Upper lobe of right lung (tissue), 1 donor: ENCODE data around the gene FARP1. TPM values are rescaled to one million over a fixed set of nuclear protein-coding genes. Genes with fewer than 3 reads are reported as not detected.
A peak's percentile ranks its signal among the peaks of the same experiment; 100 is the strongest.

ENCODE experiments used
- ATAC-seq: fragments of 200-7000 bp; cut with Tn5 transposase; one replicate; pipeline ENCODE4 v1.9.1; 2020; ENCODE audit warnings: mild to moderate bottlenecking, moderate library complexity
- DNase-seq: peaks from one replicate; pipeline ENCODE4 v3.0.0-alpha.2; 2020
- H3K27ac ChIP-seq: fragments of 200-600 bp; one replicate; pipeline ENCODE4 v1.8.0; 2022
- H3K27me3 ChIP-seq: fragments of 200-600 bp; one replicate; pipeline ENCODE4 v1.8.0; 2022; ENCODE audit warnings: mild to moderate bottlenecking
- H3K36me3 ChIP-seq: fragments of 200-600 bp; one replicate; pipeline ENCODE4 v1.8.0; 2022
- H3K4me1 ChIP-seq: fragments of 200-600 bp; one replicate; pipeline ENCODE4 v1.8.0; 2022
- H3K4me3 ChIP-seq: fragments of 200-600 bp; one replicate; pipeline ENCODE4 v1.8.0; 2022; ENCODE audit warnings: mild to moderate bottlenecking
- H3K9me3 ChIP-seq: fragments of 200-600 bp; one replicate; pipeline ENCODE4 v1.8.0; 2022
- intact Hi-C: fragments of 100-400 bp; cut with DNase I; formaldehyde crosslinking; loops from one replicate; pipeline ENCODE4 v1.11.0; 2022
- microRNA-seq: library from miRNA; unstranded; fragments of <30 nt; microRNA quantifications from one replicate; pipeline ENCODE4 v1.2.0, GENCODE V29; 2020; ENCODE audit warnings: borderline microRNAs expressed
- total RNA-seq: library from RNA; stranded (reverse); fragmentation: NEBNext Ultra II Directional; extraction: Animal tissue kit (Norgen Biotek cat#: 25700); gene quantifications from one replicate; pipeline ENCODE4 v1.2.1, GENCODE V29; 2021
- TF ChIP-seq, protein P1 (sequence below): fragments of 200-600 bp; IDR thresholded peaks from one replicate; pipeline ENCODE4 v1.8.0; 2022; ENCODE audit warnings: antibody characterized with exemption
- donor health status: DM: no; HTN: yes; CAD: no; lungs with severe emphysema.

Gene FARP1
- total RNA-seq, 1 donor from 2014 or later, result 95.9 TPM

DNA sequence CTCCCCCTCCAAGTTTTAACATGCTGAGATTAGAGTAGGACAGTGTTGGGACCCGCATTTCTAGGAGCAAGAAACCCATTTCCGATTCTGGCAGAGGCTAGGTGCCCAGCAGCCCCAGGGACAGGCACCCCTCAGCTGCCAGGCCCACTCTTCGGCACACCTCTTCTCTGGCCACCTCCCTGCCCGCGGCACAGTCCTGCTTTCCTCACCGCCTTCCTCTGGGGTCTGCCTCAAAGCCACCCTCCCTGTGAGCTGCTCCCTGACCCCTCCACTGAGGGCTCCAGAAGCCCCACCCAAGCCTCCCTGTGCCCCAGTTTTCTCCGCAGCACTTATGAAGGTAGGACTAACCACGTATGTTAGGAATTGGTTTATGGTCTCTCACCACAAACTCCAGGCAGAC lies 354.1 kb downstream of the FARP1 start:
- H3K27ac ChIP-seq, result peak overlapping the region; percentile 69
- peak; percentile 8 for ATAC-seq
- no peak for DNase-seq
- peaks cover 35% of the 10 kb centered on the region for H3K4me1 ChIP-seq
- no peaks in the 10 kb centered on the region for H3K27me3 ChIP-seq
- intact Hi-C loops, result loop anchor here (10.0 kb wide), 1 partner anchor 68 kb away; no protein-coding TSS in a partner anchor
- peaks cover 5% of the 10 kb centered on the region for H3K36me3 ChIP-seq
- TF ChIP-seq, protein P1, sequence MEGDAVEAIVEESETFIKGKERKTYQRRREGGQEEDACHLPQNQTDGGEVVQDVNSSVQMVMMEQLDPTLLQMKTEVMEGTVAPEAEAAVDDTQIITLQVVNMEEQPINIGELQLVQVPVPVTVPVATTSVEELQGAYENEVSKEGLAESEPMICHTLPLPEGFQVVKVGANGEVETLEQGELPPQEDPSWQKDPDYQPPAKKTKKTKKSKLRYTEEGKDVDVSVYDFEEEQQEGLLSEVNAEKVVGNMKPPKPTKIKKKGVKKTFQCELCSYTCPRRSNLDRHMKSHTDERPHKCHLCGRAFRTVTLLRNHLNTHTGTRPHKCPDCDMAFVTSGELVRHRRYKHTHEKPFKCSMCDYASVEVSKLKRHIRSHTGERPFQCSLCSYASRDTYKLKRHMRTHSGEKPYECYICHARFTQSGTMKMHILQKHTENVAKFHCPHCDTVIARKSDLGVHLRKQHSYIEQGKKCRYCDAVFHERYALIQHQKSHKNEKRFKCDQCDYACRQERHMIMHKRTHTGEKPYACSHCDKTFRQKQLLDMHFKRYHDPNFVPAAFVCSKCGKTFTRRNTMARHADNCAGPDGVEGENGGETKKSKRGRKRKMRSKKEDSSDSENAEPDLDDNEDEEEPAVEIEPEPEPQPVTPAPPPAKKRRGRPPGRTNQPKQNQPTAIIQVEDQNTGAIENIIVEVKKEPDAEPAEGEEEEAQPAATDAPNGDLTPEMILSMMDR, result no peak
- no peaks in the 10 kb centered on the region for H3K9me3 ChIP-seq
- no peak overlapping the region for H3K4me3 ChIP-seq

DNA sequence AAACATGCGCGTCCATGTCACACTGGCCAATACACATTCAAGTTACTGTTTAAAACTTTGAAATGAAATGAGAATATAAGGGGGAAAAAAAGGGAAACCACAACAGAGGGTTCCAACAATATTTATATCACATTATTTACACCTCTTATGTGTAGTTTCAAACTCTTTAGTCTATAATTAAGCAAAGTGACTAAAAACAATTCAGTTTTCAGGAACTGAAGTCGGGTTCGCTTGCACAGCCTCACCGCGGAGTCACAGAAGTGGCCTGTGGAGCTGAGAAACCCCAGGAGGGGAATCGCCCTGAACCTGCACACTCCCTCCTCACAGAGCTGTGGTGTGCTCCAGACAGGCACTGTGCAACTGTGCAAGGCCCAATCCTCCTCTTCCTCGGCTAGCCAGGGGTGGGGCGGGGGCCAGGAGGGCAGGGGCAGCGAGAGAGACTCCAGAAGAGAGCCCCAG lies 358.1 kb downstream of the FARP1 start:
- H3K27ac ChIP-seq, result no peak overlapping the region
- ATAC-seq (no peak), DNase-seq (no peak)
- TF ChIP-seq, protein P1, result no peak
- intact Hi-C loops, result no loop called here
- no peaks in the 10 kb centered on the region for H3K27me3 ChIP-seq
- peaks cover 5% of the 10 kb centered on the region for H3K36me3 ChIP-seq
- H3K4me3 ChIP-seq, result no peak overlapping the region
- H3K4me1 ChIP-seq, result peaks cover 50% of the 10 kb centered on the region
- H3K9me3 ChIP-seq, result no peaks in the 10 kb centered on the region

DNA sequence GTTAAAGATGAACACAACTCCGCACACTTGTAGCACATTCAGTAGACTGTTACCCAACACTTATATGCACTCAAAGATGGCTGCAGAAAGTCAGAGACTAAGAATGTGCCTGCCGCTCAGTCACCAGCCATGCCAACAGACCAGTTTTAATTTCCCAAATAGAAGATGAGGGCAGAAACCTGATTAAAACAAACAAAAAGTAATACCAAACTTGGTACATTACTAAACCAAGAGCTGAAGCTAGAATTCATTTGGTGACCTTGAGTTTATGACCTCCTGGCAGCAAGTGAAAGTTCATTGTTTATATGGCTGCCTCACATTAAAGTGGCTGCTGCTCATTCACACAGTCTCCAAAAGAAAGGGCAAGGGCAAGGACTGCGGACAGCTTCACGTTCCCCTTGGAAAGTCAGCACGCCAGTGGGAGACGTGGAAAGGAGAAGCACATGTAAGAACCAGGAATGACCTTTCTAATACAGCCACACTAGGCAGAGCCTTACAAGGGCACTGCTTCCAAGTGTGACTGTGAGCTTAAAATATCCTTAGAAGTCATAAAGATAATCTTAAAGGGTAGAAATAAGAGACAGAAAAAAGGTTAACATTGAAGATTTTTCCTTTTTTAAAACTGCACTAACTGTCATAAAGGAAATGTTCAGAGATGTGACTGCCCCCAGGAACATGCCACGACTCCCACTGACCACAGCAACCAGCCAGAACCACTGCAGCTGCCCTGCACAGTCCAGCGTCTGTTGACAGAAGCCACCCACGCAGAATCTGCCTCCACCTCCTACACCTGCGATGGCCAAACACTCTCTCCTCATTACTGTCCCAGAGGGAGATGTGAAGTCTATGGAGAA lies 360.5 kb downstream of the FARP1 start:
- H3K27me3 ChIP-seq, result no peaks in the 10 kb centered on the region
- ATAC-seq (no peak), DNase-seq (peak; percentile 33)
- H3K9me3 ChIP-seq, result no peaks in the 10 kb centered on the region
- peaks cover 54% of the 10 kb centered on the region for H3K4me1 ChIP-seq
- peak overlapping the region; percentile 0 for H3K27ac ChIP-seq
- intact Hi-C loops, result no loop called here
- TF ChIP-seq, protein P1, result no peak
- peaks cover 5% of the 10 kb centered on the region for H3K36me3 ChIP-seq
- no peak overlapping the region for H3K4me3 ChIP-seq

DNA sequence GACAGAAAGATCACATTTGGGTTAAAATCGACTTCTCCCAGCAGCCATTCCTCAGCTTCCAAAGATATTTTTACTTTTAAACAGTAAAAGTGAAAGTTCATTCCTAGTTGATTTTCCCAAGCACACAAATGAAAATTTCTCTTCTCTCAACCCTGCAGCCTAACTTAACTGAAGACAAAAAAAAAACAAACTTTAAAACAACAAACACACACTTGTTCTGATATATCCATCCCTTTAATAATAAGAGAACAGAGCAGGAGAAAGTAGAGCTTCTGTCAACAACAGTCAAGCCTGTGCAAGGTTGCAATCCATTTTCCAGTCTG lies 361.1 kb downstream of the FARP1 start:
- TF ChIP-seq, protein P1, result no peak
- intact Hi-C loops, result no loop called here
- DNase-seq, result no peak

DNA sequence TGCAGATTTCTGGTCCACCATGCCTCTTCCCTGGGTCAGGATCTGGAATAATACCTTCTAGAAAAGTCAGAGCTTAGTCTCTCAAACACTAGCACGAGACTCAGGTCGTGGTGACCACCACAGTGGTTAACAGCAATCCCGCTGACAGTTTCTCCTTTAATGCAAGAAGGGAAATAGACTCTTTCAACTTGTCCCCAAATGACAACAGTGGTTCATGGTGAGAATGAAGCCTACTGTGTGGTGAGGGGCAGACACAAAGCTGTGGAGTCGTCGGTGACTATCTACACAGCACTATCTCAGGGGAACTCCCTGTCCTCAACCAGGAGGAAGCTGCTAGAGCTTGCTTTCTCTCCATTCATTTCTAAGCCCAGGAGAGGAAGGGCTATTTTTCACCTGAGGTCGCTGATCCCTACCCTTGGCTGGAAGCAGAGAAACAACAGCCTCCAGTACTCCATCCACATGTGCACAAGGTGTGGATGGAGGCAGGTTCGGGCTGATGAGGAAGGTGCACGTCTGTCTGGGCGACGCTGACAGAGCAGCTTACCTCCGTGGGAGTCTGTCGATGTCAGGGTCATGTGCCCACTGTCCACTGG lies 361.6 kb downstream of the FARP1 start:
- Histone ChIP-seq H3K4me3 (no peak overlapping the region), H3K36me3 (peaks cover 4% of the 10 kb centered on the region), H3K27ac (no peak overlapping the region), H3K9me3 (no peaks in the 10 kb centered on the region), H3K4me1 (peaks cover 65% of the 10 kb centered on the region), H3K27me3 (no peaks in the 10 kb centered on the region)
- TF ChIP-seq, protein P1, result no peak
- DNase-seq, result peak; percentile 49
- no peak for ATAC-seq
- intact Hi-C loops, result no loop called here

More for the DNA sequence above, 361.1 kb downstream of the FARP1 start:
- Histone ChIP-seq H3K36me3 (peaks cover 5% of the 10 kb centered on the region), H3K27ac (peak overlapping the region; percentile 0), H3K9me3 (no peaks in the 10 kb centered on the region), H3K27me3 (no peaks in the 10 kb centered on the region), H3K4me3 (no peak overlapping the region), H3K4me1 (peaks cover 60% of the 10 kb centered on the region)
- no peak for ATAC-seq

Small RNA genes within 50 kb of the gene (microRNA-seq; reads per million reads assigned to microRNA genes)
- not detected for gene MIR3170

Other genes starting within 250 kb of the FARP1 start
- 88.6 TPM for gene IPO5, start 189.4 kb upstream of the FARP1 start, total RNA-seq
- not detected for gene RNF113B, start 34.2 kb downstream of the FARP1 start, total RNA-seq